ENCODE results near the gene MAP7.

GRCh38 chr6:136548582-136549299, 1.5 kb downstream of the MAP7 start:
- TF ChIP-seq CTCF (IDR thresholded peaks at IDR 0.05; ENCODE audit: poor library complexity, severe bottlenecking) (no peak), EP300 (conservative IDR thresholded peaks at IDR 0.05; ENCODE audit: poor library complexity, severe bottlenecking) (no peak), EZH2 (IDR thresholded peaks at IDR 0.05; ENCODE audit: borderline replicate concordance, insufficient read depth, low read length, poor library complexity, severe bottlenecking) (no peak), RAD21 (conservative IDR thresholded peaks at IDR 0.05) (no peak), TAF1 (IDR thresholded peaks at IDR 0.05; ENCODE audit: low read depth) (no peak), POLR2AphosphoS5 (IDR thresholded peaks at IDR 0.05) (no peak), MXI1 (conservative IDR thresholded peaks at IDR 0.05; ENCODE audit: poor library complexity, severe bottlenecking) (no peak), SMC3 (conservative IDR thresholded peaks at IDR 0.05; ENCODE audit: poor library complexity) (no peak)
- TF ChIP-seq, protein P1, sequence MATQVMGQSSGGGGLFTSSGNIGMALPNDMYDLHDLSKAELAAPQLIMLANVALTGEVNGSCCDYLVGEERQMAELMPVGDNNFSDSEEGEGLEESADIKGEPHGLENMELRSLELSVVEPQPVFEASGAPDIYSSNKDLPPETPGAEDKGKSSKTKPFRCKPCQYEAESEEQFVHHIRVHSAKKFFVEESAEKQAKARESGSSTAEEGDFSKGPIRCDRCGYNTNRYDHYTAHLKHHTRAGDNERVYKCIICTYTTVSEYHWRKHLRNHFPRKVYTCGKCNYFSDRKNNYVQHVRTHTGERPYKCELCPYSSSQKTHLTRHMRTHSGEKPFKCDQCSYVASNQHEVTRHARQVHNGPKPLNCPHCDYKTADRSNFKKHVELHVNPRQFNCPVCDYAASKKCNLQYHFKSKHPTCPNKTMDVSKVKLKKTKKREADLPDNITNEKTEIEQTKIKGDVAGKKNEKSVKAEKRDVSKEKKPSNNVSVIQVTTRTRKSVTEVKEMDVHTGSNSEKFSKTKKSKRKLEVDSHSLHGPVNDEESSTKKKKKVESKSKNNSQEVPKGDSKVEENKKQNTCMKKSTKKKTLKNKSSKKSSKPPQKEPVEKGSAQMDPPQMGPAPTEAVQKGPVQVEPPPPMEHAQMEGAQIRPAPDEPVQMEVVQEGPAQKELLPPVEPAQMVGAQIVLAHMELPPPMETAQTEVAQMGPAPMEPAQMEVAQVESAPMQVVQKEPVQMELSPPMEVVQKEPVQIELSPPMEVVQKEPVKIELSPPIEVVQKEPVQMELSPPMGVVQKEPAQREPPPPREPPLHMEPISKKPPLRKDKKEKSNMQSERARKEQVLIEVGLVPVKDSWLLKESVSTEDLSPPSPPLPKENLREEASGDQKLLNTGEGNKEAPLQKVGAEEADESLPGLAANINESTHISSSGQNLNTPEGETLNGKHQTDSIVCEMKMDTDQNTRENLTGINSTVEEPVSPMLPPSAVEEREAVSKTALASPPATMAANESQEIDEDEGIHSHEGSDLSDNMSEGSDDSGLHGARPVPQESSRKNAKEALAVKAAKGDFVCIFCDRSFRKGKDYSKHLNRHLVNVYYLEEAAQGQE (IDR thresholded peaks at IDR 0.05; ENCODE audit: borderline replicate concordance): no peak

Data from neural cell (in vitro differentiated cells).